ENCODE measurements around the gene EIF5. TPM values are rescaled to one million over a fixed set of nuclear protein-coding genes. Genes with fewer than 3 reads are reported as not detected.
A peak's percentile ranks its signal among the peaks of the same experiment; 100 is the strongest.

EIF5 gene
- total RNA-seq, 1 experiment from 2014 or later: 123 TPM

GRCh38 chr14:103393676-103394626, 59.9 kb downstream of the EIF5 start:
- peak; percentile 38 for DNase-seq (ENCODE audit: low read depth)

Other genes with a start within 250 kb of the EIF5 start
- not detected in 2 replicates for gene EXOC3L4, start 239.5 kb upstream of the EIF5 start, total RNA-seq (2014; rRNA removed; shearing (Covaris generic))
- gene TNFAIP2, start 210.8 kb upstream of the EIF5 start, total RNA-seq (2014; rRNA removed; shearing (Covaris generic)): 20.5 and 32.0 TPM in 2 replicates
- 45.9 and 61.9 TPM in 2 replicates for gene MARK3, start 51.2 kb downstream of the EIF5 start, total RNA-seq (2014; rRNA removed; shearing (Covaris generic))
- 8.8 and 18.3 TPM in 2 replicates for gene CKB, start 188.6 kb downstream of the EIF5 start, total RNA-seq (2014; rRNA removed; shearing (Covaris generic))
- 3.8 and 5.3 TPM in 2 replicates for gene TRMT61A, start 195.0 kb downstream of the EIF5 start, total RNA-seq (2014; rRNA removed; shearing (Covaris generic))
- 16.0 and 17.9 TPM in 2 replicates for gene BAG5, start 228.4 kb downstream of the EIF5 start, total RNA-seq (2014; rRNA removed; shearing (Covaris generic))
- 28.4 and 48.0 TPM in 2 replicates for gene COA8, start 228.7 kb downstream of the EIF5 start, total RNA-seq (2014; rRNA removed; shearing (Covaris generic))

Data from RPMI7951 (cell line).